GM23338 (cell line): ENCODE results near the gene GDF7. TPM values are rescaled to one million over a fixed set of nuclear protein-coding genes. Genes with fewer than 3 reads are reported as not detected.

ENCODE experiments used
- ATAC-seq: fragments of 200-7000 bp; cut with Tn5 transposase; 3 replicates; pipeline ENCODE4 v1.9.1; 2020
- DNase-seq: peaks from one replicate; pipeline ENCODE4 v3.0.0-alpha.2; 2015; ENCODE audit warnings: low spot score
- H2AFZ ChIP-seq: fragments of 200-600 bp; sonication (generic); 2 replicates; pipeline ENCODE4 v1.8.0; 2016; ENCODE audit warnings: antibody characterized with exemption, mild to moderate bottlenecking, moderate library complexity
- H3F3A ChIP-seq: fragments of 200-600 bp; sonication (generic); replicated peaks from 2 replicates; pipeline ENCODE4 v1.8.0; 2017; ENCODE audit warnings: antibody characterized with exemption, mixed run types, low read depth
- H3K27ac ChIP-seq: fragments of 200-600 bp; sonication (generic); 2 replicates; pipeline ENCODE4 v1.6.1; 2016; ENCODE audit warnings: low read depth
- H3K27me3 ChIP-seq: fragments of 200-600 bp; sonication (generic); 2 replicates; pipeline ENCODE4 v1.8.0; 2016; ENCODE audit warnings: mild to moderate bottlenecking, mixed run types, moderate library complexity; ENCODE audit not compliant: insufficient read depth
- H3K36me3 ChIP-seq: fragments of 200-600 bp; sonication (generic); 2 replicates; pipeline ENCODE4 v1.8.0; 2016; ENCODE audit warnings: mild to moderate bottlenecking; ENCODE audit not compliant: insufficient read depth
- H3K4me1 ChIP-seq: fragments of 200-600 bp; sonication (generic); 2 replicates; pipeline ENCODE4 v1.8.0; 2016; ENCODE audit warnings: mild to moderate bottlenecking, moderate library complexity; ENCODE audit not compliant: insufficient read depth
- H3K4me2 ChIP-seq: fragments of 200-600 bp; sonication (generic); 2 replicates; pipeline ENCODE4 v1.7.1; 2017; ENCODE audit warnings: mixed run types
- H3K4me3 ChIP-seq: fragments of 200-600 bp; sonication (generic); 2 replicates; pipeline ENCODE4 v1.6.1; 2016; ENCODE audit warnings: mixed run types
- H3K79me2 ChIP-seq: fragments of 200-600 bp; sonication (generic); replicated peaks from 2 replicates; pipeline ENCODE4 v1.8.0; 2017; ENCODE audit warnings: mild to moderate bottlenecking; ENCODE audit not compliant: insufficient read depth
- H3K9me2 ChIP-seq: fragments of 200-600 bp; sonication (generic); 2 replicates; pipeline ENCODE4 v1.8.0; 2017; ENCODE audit not compliant: insufficient read depth
- H4K20me1 ChIP-seq: fragments of 200-600 bp; sonication (generic); replicated peaks from 2 replicates; pipeline ENCODE4 v1.8.0; 2017; ENCODE audit warnings: mild to moderate bottlenecking; ENCODE audit not compliant: insufficient read depth
- H3K27ac Mint-ChIP-seq: 2 replicates; pipeline ENCODE4 v1.8.0; 2020; ENCODE audit warnings: inconsistent platforms, mild to moderate bottlenecking, moderate library complexity, mixed read lengths
- H3K27me3 Mint-ChIP-seq: 3 replicates; pipeline ENCODE4 v1.8.0; 2022; ENCODE audit warnings: low read depth, mild to moderate bottlenecking, moderate library complexity, mixed read lengths, inconsistent platforms; ENCODE audit not compliant: insufficient read depth, poor library complexity
- H3K36me3 Mint-ChIP-seq: 3 replicates; pipeline ENCODE4 v1.8.0; 2021; ENCODE audit warnings: low read depth, mild to moderate bottlenecking, inconsistent platforms, moderate library complexity, mixed read lengths
- H3K4me1 Mint-ChIP-seq: 3 replicates; pipeline ENCODE4 v1.8.0; 2020; ENCODE audit warnings: mild to moderate bottlenecking, inconsistent platforms, mixed read lengths
- H3K4me3 Mint-ChIP-seq: 3 replicates; pipeline ENCODE4 v1.8.0; 2021; ENCODE audit warnings: moderate library complexity, mild to moderate bottlenecking, inconsistent platforms, mixed read lengths
- H3K9me3 Mint-ChIP-seq: 3 replicates; pipeline ENCODE4 v1.8.0; 2020; ENCODE audit warnings: moderate library complexity, mild to moderate bottlenecking, inconsistent platforms, mixed read lengths
- CREB1 ChIP-seq: fragments of 250-450 bp; sonication (Bioruptor Pico); IDR thresholded peaks from 2 replicates; pipeline ENCODE4 v1.5.0; 2020; ENCODE audit warnings: low read depth, mild to moderate bottlenecking, moderate library complexity
- EZH2 ChIP-seq: fragments of 200-600 bp; sonication (generic); IDR thresholded peaks from one replicate; pipeline ENCODE4 v1.8.0; 2017; ENCODE audit warnings: antibody characterized with exemption, mild to moderate bottlenecking, low read depth; ENCODE audit not compliant: unreplicated experiment
- EZH2phosphoT487 ChIP-seq: fragments of 200-600 bp; sonication (generic); IDR thresholded peaks from one replicate; pipeline ENCODE4 v1.8.1; 2018; ENCODE audit warnings: antibody characterized with exemption; ENCODE audit not compliant: unreplicated experiment
- JUNB ChIP-seq: IDR thresholded peaks from one replicate; pipeline ENCODE4 v1.6.1; 2016; ENCODE audit warnings: antibody characterized with exemption; ENCODE audit not compliant: unreplicated experiment
- NANOG ChIP-seq: IDR thresholded peaks from 2 replicates; pipeline ENCODE4 v1.6.1; 2016; ENCODE audit warnings: antibody characterized with exemption, borderline replicate concordance
- POLR2AphosphoS5 ChIP-seq: IDR thresholded peaks from 2 replicates; pipeline ENCODE4 v1.6.1; 2016; ENCODE audit warnings: antibody characterized with exemption, low read depth
- ZNF114 ChIP-seq: fragments of 250-450 bp; sonication (Bioruptor Pico); IDR thresholded peaks from 2 replicates; pipeline ENCODE4 v1.5.0; 2020; ENCODE audit warnings: mild to moderate bottlenecking, moderate library complexity
- ZNF331 ChIP-seq: fragments of 250-450 bp; sonication (Bioruptor Pico); IDR thresholded peaks from 2 replicates; pipeline ENCODE4 v1.5.0; 2020; ENCODE audit warnings: low read depth, mild to moderate bottlenecking, moderate library complexity
- polyA plus RNA-seq: library from polyadenylated mRNA; unstranded; fragments of >200 nt; fragmentation: Nextera tagmentation; extraction: Ambion mirVana; gene quantifications from 2 replicates; pipeline ENCODE4 v1.2.1, GENCODE V29; 2016
- total RNA-seq: library from RNA; depleted of rRNA; stranded (reverse); fragments of >200 nt; shearing (Covaris generic); gene quantifications from 2 replicates; pipeline ENCODE4 v1.2.3, GENCODE V29; 2014
- TF ChIP-seq, protein P1 (sequence below): fragments of 250-450 bp; sonication (Bioruptor Pico); IDR thresholded peaks from 2 replicates; pipeline ENCODE4 v1.5.0; 2020; ENCODE audit warnings: mild to moderate bottlenecking, moderate library complexity
- TF ChIP-seq, protein P2 (sequence below), 2 experiments: fragments of 200-600 bp in 1 of 2; sonication (generic) in 1 of 2; conservative IDR thresholded peaks; 2 replicates each; pipeline versions ENCODE4 v1.5.1 to v1.6.1; 2016 to 2017; ENCODE audit warnings: antibody characterized with exemption in 2 of 2, low read depth in 2 of 2, mild to moderate bottlenecking in 2 of 2, moderate library complexity in 1 of 2
- TF ChIP-seq, protein P3 (sequence below): IDR thresholded peaks from 2 replicates; pipeline ENCODE4 v1.6.1; 2016; ENCODE audit warnings: antibody characterized with exemption

Gene GDF7
- total and polyA plus RNA-seq, 2 experiments from 2014 or later = 0.19 to 0.52 TPM

DNA sequence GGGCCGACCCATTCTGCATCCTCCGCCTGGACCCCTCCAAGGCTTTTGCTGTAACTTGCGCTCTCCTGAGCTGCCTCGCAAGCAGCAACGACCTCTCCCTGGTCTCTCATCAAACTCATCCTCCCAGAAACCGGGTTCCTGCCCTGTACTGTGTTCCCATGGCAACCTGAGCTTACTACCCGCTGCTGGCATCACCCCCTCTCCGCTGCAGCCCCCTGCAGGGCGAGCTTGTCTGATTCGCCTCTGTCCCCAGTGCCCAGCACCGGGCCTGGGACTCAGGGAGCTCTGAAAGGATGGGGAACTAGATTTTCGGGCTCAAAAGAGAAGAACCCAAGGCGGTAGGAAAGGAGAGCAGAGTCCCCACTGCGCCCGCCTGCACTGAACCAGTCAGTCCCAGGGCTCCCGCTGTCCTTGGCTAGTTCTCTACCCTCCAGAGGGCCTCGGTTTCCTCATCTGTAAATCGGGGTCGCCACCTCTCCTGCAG, 16.5 kb upstream of the GDF7 start:
- no peaks in the 10 kb centered on the region for H3K79me2 ChIP-seq
- H3K4me3 ChIP-seq = peak overlapping the region; percentile 81
- no peak overlapping the region for H3K27ac Mint-ChIP-seq
- no peaks in the 10 kb centered on the region for H4K20me1 ChIP-seq
- peak overlapping the region; percentile 95 for H2AFZ ChIP-seq
- H3F3A ChIP-seq = no peaks in the 10 kb centered on the region
- H3K4me1 Mint-ChIP-seq = peaks cover 26% of the 10 kb centered on the region
- TF ChIP-seq NANOG (no peak), EZH2phosphoT487 (no peak), EZH2 (no peak), POLR2AphosphoS5 (no peak), ZNF114 (CRISPR knock-in tag) (no peak), JUNB (no peak), ZNF331 (CRISPR knock-in tag) (no peak), CREB1 (no peak)
- TF ChIP-seq, protein P1, sequence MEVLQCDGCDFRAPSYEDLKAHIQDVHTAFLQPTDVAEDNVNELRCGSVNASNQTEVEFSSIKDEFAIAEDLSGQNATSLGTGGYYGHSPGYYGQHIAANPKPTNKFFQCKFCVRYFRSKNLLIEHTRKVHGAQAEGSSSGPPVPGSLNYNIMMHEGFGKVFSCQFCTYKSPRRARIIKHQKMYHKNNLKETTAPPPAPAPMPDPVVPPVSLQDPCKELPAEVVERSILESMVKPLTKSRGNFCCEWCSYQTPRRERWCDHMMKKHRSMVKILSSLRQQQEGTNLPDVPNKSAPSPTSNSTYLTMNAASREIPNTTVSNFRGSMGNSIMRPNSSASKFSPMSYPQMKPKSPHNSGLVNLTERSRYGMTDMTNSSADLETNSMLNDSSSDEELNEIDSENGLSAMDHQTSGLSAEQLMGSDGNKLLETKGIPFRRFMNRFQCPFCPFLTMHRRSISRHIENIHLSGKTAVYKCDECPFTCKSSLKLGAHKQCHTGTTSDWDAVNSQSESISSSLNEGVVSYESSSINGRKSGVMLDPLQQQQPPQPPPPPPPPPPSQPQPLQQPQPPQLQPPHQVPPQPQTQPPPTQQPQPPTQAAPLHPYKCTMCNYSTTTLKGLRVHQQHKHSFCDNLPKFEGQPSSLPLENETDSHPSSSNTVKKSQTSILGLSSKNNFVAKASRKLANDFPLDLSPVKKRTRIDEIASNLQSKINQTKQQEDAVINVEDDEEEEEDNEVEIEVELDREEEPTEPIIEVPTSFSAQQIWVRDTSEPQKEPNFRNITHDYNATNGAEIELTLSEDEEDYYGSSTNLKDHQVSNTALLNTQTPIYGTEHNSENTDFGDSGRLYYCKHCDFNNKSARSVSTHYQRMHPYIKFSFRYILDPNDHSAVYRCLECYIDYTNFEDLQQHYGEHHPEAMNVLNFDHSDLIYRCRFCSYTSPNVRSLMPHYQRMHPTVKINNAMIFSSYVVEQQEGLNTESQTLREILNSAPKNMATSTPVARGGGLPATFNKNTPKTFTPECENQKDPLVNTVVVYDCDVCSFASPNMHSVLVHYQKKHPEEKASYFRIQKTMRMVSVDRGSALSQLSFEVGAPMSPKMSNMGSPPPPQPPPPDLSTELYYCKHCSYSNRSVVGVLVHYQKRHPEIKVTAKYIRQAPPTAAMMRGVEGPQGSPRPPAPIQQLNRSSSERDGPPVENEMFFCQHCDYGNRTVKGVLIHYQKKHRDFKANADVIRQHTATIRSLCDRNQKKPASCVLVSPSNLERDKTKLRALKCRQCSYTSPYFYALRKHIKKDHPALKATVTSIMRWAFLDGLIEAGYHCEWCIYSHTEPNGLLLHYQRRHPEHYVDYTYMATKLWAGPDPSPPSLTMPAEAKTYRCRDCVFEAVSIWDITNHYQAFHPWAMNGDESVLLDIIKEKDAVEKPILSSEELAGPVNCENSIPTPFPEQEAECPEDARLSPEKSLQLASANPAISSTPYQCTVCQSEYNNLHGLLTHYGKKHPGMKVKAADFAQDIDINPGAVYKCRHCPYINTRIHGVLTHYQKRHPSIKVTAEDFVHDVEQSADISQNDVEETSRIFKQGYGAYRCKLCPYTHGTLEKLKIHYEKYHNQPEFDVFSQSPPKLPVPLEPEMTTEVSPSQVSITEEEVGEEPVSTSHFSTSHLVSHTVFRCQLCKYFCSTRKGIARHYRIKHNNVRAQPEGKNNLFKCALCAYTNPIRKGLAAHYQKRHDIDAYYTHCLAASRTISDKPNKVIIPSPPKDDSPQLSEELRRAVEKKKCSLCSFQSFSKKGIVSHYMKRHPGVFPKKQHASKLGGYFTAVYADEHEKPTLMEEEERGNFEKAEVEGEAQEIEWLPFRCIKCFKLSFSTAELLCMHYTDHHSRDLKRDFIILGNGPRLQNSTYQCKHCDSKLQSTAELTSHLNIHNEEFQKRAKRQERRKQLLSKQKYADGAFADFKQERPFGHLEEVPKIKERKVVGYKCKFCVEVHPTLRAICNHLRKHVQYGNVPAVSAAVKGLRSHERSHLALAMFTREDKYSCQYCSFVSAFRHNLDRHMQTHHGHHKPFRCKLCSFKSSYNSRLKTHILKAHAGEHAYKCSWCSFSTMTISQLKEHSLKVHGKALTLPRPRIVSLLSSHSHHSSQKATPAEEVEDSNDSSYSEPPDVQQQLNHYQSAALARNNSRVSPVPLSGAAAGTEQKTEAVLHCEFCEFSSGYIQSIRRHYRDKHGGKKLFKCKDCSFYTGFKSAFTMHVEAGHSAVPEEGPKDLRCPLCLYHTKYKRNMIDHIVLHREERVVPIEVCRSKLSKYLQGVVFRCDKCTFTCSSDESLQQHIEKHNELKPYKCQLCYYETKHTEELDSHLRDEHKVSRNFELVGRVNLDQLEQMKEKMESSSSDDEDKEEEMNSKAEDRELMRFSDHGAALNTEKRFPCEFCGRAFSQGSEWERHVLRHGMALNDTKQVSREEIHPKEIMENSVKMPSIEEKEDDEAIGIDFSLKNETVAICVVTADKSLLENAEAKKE (CRISPR knock-in tag) = no peak
- TF ChIP-seq, protein P2, sequence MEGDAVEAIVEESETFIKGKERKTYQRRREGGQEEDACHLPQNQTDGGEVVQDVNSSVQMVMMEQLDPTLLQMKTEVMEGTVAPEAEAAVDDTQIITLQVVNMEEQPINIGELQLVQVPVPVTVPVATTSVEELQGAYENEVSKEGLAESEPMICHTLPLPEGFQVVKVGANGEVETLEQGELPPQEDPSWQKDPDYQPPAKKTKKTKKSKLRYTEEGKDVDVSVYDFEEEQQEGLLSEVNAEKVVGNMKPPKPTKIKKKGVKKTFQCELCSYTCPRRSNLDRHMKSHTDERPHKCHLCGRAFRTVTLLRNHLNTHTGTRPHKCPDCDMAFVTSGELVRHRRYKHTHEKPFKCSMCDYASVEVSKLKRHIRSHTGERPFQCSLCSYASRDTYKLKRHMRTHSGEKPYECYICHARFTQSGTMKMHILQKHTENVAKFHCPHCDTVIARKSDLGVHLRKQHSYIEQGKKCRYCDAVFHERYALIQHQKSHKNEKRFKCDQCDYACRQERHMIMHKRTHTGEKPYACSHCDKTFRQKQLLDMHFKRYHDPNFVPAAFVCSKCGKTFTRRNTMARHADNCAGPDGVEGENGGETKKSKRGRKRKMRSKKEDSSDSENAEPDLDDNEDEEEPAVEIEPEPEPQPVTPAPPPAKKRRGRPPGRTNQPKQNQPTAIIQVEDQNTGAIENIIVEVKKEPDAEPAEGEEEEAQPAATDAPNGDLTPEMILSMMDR (conservative IDR thresholded peaks at IDR 0.05; ENCODE audit: low read depth in 2 of 2) = no peak
- TF ChIP-seq, protein P3, sequence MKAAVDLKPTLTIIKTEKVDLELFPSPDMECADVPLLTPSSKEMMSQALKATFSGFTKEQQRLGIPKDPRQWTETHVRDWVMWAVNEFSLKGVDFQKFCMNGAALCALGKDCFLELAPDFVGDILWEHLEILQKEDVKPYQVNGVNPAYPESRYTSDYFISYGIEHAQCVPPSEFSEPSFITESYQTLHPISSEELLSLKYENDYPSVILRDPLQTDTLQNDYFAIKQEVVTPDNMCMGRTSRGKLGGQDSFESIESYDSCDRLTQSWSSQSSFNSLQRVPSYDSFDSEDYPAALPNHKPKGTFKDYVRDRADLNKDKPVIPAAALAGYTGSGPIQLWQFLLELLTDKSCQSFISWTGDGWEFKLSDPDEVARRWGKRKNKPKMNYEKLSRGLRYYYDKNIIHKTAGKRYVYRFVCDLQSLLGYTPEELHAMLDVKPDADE = no peak
- no peaks in the 10 kb centered on the region for H3K36me3 ChIP-seq
- H3K4me1 ChIP-seq = peaks cover 14% of the 10 kb centered on the region
- peak; percentile 73 for DNase-seq
- peak; percentile 16 for ATAC-seq
- H3K4me2 ChIP-seq = peak overlapping the region; percentile 94
- H3K9me3 Mint-ChIP-seq = no peaks in the 10 kb centered on the region; the same call in 2 of the 3 replicates
- H3K9me2 ChIP-seq = no peaks in the 10 kb centered on the region
- H3K36me3 Mint-ChIP-seq = no peaks in the 10 kb centered on the region; the same call in 2 of the 3 replicates
- H3K27me3 ChIP-seq = peaks cover 10% of the 10 kb centered on the region; the same call in 1 of the 2 replicates
- H3K27ac ChIP-seq = no peak overlapping the region
- peak overlapping the region; percentile 77 for H3K4me3 Mint-ChIP-seq
- peaks cover 14% of the 10 kb centered on the region for H3K27me3 Mint-ChIP-seq
